ENCODE results near the gene DPEP3. TPM values are rescaled to one million over a fixed set of nuclear protein-coding genes. Genes with fewer than 3 reads are reported as not detected.
"Not testable (repeated sequence)": the region's sequence is repeated elsewhere in the genome, so short reads cannot be mapped to it uniquely, and the experiment has no call there.

The DPEP3 gene
- total RNA-seq, 2 experiments from 2014 or later: 0.29 to 0.42 TPM

GRCh38 chr16:67948015-67948414 lies 32.3 kb downstream of the DPEP3 start:
- Mint-ChIP-seq H3K4me1 (peaks cover 2% of the 10 kb centered on the region), H3K27me3 (no peaks in the 10 kb centered on the region), H3K27ac (no peak overlapping the region), H3K9me3 (no peaks in the 10 kb centered on the region), H3K36me3 (peaks cover 4% of the 10 kb centered on the region), H3K4me3 (no peak overlapping the region)
- no peak for DNase-seq

GRCh38 chr16:67946966-67947558 lies 33.2 kb downstream of the DPEP3 start:
- DNase-seq: no peak
- H3K4me1 Mint-ChIP-seq: peaks cover 4% of the 10 kb centered on the region
- H3K4me3 Mint-ChIP-seq: no peak overlapping the region
- no peaks in the 10 kb centered on the region for H3K27me3 Mint-ChIP-seq
- H3K9me3 Mint-ChIP-seq: no peaks in the 10 kb centered on the region
- H3K27ac Mint-ChIP-seq: no peak overlapping the region
- H3K36me3 Mint-ChIP-seq: peaks cover 4% of the 10 kb centered on the region

GRCh38 chr16:67946128-67946569 lies 34.1 kb downstream of the DPEP3 start:
- H3K4me3 Mint-ChIP-seq: no peak overlapping the region
- H3K9me3 Mint-ChIP-seq: no peaks in the 10 kb centered on the region
- H3K27me3 Mint-ChIP-seq: no peaks in the 10 kb centered on the region
- H3K4me1 Mint-ChIP-seq: peaks cover 11% of the 10 kb centered on the region
- H3K27ac Mint-ChIP-seq: no peak overlapping the region
- H3K36me3 Mint-ChIP-seq: peaks cover 9% of the 10 kb centered on the region
- DNase-seq: no peak

- Mint-ChIP-seq H3K4me1 (peaks cover 11% of the 10 kb centered on the region), H3K9me3 (no peaks in the 10 kb centered on the region), H3K27me3 (no peaks in the 10 kb centered on the region), H3K27ac (no peak overlapping the region), H3K4me3 (no peak overlapping the region), H3K36me3 (peaks cover 9% of the 10 kb centered on the region)
- no peak for DNase-seq
These were observed 34.8 kb downstream of the DPEP3 start for GRCh38 chr16:67945392-67945933.

- peaks cover 14% of the 10 kb centered on the region for H3K36me3 Mint-ChIP-seq
- H3K27me3 Mint-ChIP-seq: no peaks in the 10 kb centered on the region
- no peak for DNase-seq
- no peak overlapping the region for H3K4me3 Mint-ChIP-seq
- peaks cover 17% of the 10 kb centered on the region for H3K4me1 Mint-ChIP-seq
- no peaks in the 10 kb centered on the region for H3K9me3 Mint-ChIP-seq
- no peak overlapping the region for H3K27ac Mint-ChIP-seq
These were observed 35.5 kb downstream of the DPEP3 start for GRCh38 chr16:67944690-67945391.

GRCh38 chr16:67943619-67944504 lies 36.4 kb downstream of the DPEP3 start, which contains the start of gene LCAT:
Gene LCAT, minus strand, starts transcription at chr16:67944120. Its CDS starts 19 bp downstream, at chr16:67944101.
- no peak within 1 kb of the TSS for H3K4me3 Mint-ChIP-seq
- DNase-seq: no peak
- peaks cover 26% of the 10 kb centered on the region for H3K4me1 Mint-ChIP-seq
- no peaks in the 10 kb centered on the region for H3K27me3 Mint-ChIP-seq
- H3K36me3 Mint-ChIP-seq: peaks cover 20% of the 10 kb centered on the region
- H3K9me3 Mint-ChIP-seq: no peaks in the 10 kb centered on the region
- peak within 1 kb of the TSS; percentile 42 for H3K27ac Mint-ChIP-seq

- Mint-ChIP-seq H3K36me3 (peaks cover 18% of the 10 kb centered on the region), H3K27ac (no peak overlapping the region), H3K9me3 (no peaks in the 10 kb centered on the region), H3K27me3 (no peaks in the 10 kb centered on the region), H3K4me3 (no peak overlapping the region), H3K4me1 (peaks cover 26% of the 10 kb centered on the region)
- DNase-seq: no peak
These were observed 37.1 kb downstream of the DPEP3 start for GRCh38 chr16:67943256-67943618.

GRCh38 chr16:67942510-67943255 lies 37.6 kb downstream of the DPEP3 start:
- no peak for DNase-seq
- Mint-ChIP-seq H3K4me1 (peaks cover 26% of the 10 kb centered on the region), H3K36me3 (peaks cover 18% of the 10 kb centered on the region), H3K27me3 (no peaks in the 10 kb centered on the region), H3K9me3 (no peaks in the 10 kb centered on the region), H3K27ac (no peak overlapping the region), H3K4me3 (no peak overlapping the region)

- H3K9me3 Mint-ChIP-seq: no peaks in the 10 kb centered on the region
These were observed 38.1 kb downstream of the DPEP3 start for GRCh38 chr16:67942200-67942509.

GRCh38 chr16:67941469-67942199 lies 38.7 kb downstream of the DPEP3 start:
- Mint-ChIP-seq H3K36me3 (peaks cover 26% of the 10 kb centered on the region), H3K27ac (peak overlapping the region; percentile 70), H3K4me3 (no peak overlapping the region), H3K27me3 (no peaks in the 10 kb centered on the region), H3K9me3 (no peaks in the 10 kb centered on the region), H3K4me1 (peaks cover 33% of the 10 kb centered on the region)
- DNase-seq: no peak

More at GRCh38 chr16:67942200-67942509, 38.1 kb downstream of the DPEP3 start:
- Mint-ChIP-seq H3K4me1 (peaks cover 29% of the 10 kb centered on the region), H3K27me3 (no peaks in the 10 kb centered on the region), H3K27ac (no peak overlapping the region), H3K36me3 (peaks cover 22% of the 10 kb centered on the region), H3K4me3 (no peak overlapping the region)
- peak; percentile 31 for DNase-seq

GRCh38 chr16:67940446-67941089 lies 39.7 kb downstream of the DPEP3 start:
- no peaks in the 10 kb centered on the region for H3K9me3 Mint-ChIP-seq
- H3K4me1 Mint-ChIP-seq: peaks cover 33% of the 10 kb centered on the region
- H3K27me3 Mint-ChIP-seq: peaks cover 3% of the 10 kb centered on the region
- no peak overlapping the region for H3K4me3 Mint-ChIP-seq
- peaks cover 35% of the 10 kb centered on the region for H3K36me3 Mint-ChIP-seq
- no peak for DNase-seq
- H3K27ac Mint-ChIP-seq: peak overlapping the region; percentile 85

- Mint-ChIP-seq H3K27ac (peak overlapping the region; percentile 85), H3K27me3 (peaks cover 3% of the 10 kb centered on the region), H3K9me3 (no peaks in the 10 kb centered on the region), H3K4me1 (peaks cover 40% of the 10 kb centered on the region), H3K36me3 (peaks cover 43% of the 10 kb centered on the region), H3K4me3 (peak overlapping the region; percentile 55)
- DNase-seq: peak; percentile 69
These were observed 40.5 kb downstream of the DPEP3 start for GRCh38 chr16:67939507-67940445.

GRCh38 chr16:67937713-67938112 lies 42.6 kb downstream of the DPEP3 start:
- Mint-ChIP-seq H3K4me3 (peak overlapping the region; percentile 100), H3K36me3 (peaks cover 58% of the 10 kb centered on the region), H3K4me1 (peaks cover 47% of the 10 kb centered on the region), H3K27ac (peak overlapping the region; percentile 100)
- H3K9me3 Mint-ChIP-seq, H3K27me3 Mint-ChIP-seq, DNase-seq: not testable (repeated sequence)

Data from activated naive CD8-positive, alpha-beta T cell treated with anti-CD3 and anti-CD28 coated beads for 36 hours (primary cell).